Measurements from ENCODE around the gene IL27RA. TPM values are rescaled to one million over a fixed set of nuclear protein-coding genes. Genes with fewer than 3 reads are reported as not detected.

The IL27RA gene
- total and polyA plus RNA-seq, 8 donors, result 0.88 to 8.2 (median 1.9) TPM

DNA sequence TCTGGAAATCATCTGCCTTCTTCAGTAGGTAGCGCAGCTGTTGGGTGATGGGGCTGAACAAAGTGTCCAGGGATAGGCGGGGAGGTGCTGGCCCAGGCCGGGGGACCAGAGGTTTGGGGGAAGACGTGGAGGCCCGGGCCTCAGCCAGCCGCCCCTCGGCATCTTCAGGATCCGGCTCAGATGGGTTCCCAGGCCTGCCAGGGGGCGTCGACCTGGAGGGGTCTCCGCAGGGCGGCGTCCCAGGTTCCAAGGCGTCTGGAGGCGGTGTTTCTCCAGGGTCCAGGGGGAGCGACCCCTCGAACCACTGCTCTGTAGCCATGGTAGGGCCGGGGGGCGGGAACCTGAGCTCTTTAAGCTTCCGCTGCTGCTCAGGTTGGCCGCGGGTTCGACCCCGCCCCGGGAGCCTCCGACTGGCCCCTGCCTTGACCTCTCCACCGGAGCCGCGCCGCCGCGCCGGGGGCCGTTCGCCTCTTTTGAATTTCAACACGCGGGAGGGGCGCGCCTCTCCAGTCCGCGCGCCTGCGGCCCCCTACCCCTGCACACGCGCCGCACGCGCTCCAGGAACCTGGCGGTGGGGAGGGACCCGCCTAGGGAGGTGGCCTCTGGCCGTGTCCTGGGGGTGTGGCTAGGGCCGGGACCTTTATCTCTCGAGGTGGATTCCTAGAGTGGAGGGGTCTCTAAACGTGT lies 53.9 kb downstream of the IL27RA start, which contains the start of gene C19orf67:
Gene C19orf67, minus strand, starts transcription at position 475 of the 687 bp plus-strand sequence. Its CDS starts 156 bp downstream, at position 319.
- DNase-seq (peak in 2 of 6 donors; percentile 47 to 74), FAIRE-seq (no peak), ATAC-seq (no peak)
- Histone ChIP-seq H3K4me1 (peaks cover 0 to 12% (median 0%) of the 10 kb centered on the region in 3 donors), H3K36me3 (no peaks in the 10 kb centered on the region), H3K9me3 (no peaks in the 10 kb centered on the region), H3K4me3 (no peak within 1 kb of the TSS), H3K27ac (no peak within 1 kb of the TSS), H3K27me3 (no peaks in the 10 kb centered on the region)
- TF ChIP-seq, protein P1, sequence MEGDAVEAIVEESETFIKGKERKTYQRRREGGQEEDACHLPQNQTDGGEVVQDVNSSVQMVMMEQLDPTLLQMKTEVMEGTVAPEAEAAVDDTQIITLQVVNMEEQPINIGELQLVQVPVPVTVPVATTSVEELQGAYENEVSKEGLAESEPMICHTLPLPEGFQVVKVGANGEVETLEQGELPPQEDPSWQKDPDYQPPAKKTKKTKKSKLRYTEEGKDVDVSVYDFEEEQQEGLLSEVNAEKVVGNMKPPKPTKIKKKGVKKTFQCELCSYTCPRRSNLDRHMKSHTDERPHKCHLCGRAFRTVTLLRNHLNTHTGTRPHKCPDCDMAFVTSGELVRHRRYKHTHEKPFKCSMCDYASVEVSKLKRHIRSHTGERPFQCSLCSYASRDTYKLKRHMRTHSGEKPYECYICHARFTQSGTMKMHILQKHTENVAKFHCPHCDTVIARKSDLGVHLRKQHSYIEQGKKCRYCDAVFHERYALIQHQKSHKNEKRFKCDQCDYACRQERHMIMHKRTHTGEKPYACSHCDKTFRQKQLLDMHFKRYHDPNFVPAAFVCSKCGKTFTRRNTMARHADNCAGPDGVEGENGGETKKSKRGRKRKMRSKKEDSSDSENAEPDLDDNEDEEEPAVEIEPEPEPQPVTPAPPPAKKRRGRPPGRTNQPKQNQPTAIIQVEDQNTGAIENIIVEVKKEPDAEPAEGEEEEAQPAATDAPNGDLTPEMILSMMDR (IDR thresholded peaks at IDR 0.05), result no peak
- intact Hi-C loops (cut with DNase I), result no loop called here
- WGBS, 2 donors, result 40 to 46% methylated on average over 51 to 54 of the region's 54 CpGs

- H3K36me3 ChIP-seq, result no peaks in the 10 kb centered on the region
- FAIRE-seq (no peak), DNase-seq (no peak), ATAC-seq (no peak)
- H3K27ac ChIP-seq, result no peak overlapping the region
- no peak overlapping the region for H3K4me3 ChIP-seq
- WGBS, 2 donors, result 86 to 89% methylated on average over 5 of the region's 5 CpGs
- H3K27me3 ChIP-seq, result no peaks in the 10 kb centered on the region
- intact Hi-C loops (cut with DNase I), result no loop called here
- peaks cover 0 to 11% (median 0%) of the 10 kb centered on the region in 3 donors for H3K4me1 ChIP-seq
- no peaks in the 10 kb centered on the region for H3K9me3 ChIP-seq
- TF ChIP-seq, protein P1 (IDR thresholded peaks at IDR 0.05), result no peak
Observed at GRCh38 chr19:14086098-14086497, 54.5 kb downstream of the IL27RA start.

- no peaks in the 10 kb centered on the region for H3K36me3 ChIP-seq
- no peak for ATAC-seq
- intact Hi-C loops (cut with DNase I), result no loop called here
- H3K27me3 ChIP-seq, result no peaks in the 10 kb centered on the region
- H3K27ac ChIP-seq, result no peak overlapping the region
- peak overlapping the region in 2 of 4 donors; percentile 79 to 90 for H3K4me3 ChIP-seq
- no peaks in the 10 kb centered on the region for H3K9me3 ChIP-seq
- H3K4me1 ChIP-seq, result peaks cover 0 to 3% (median 0%) of the 10 kb centered on the region in 3 donors
- TF ChIP-seq, protein P1 (IDR thresholded peaks at IDR 0.05), result no peak
- DNase-seq, result peak in 1 of 6 donors; percentile 75
- 87 to 91% methylated on average over 30 of the region's 30 CpGs for WGBS, 2 donors
- no peak for FAIRE-seq
Observed at GRCh38 chr19:14088634-14089411, 57.3 kb downstream of the IL27RA start.

GRCh38 chr19:14089412-14089661 lies 57.8 kb downstream of the IL27RA start:
- H3K9me3 ChIP-seq, result no peaks in the 10 kb centered on the region
- peaks cover 0 to 3% (median 0%) of the 10 kb centered on the region in 3 donors for H3K4me1 ChIP-seq
- 17 to 19% methylated on average over 16 of the region's 16 CpGs for WGBS, 2 donors
- TF ChIP-seq, protein P1 (IDR thresholded peaks at IDR 0.05), result no peak
- peak overlapping the region in 1 of 4 donors; percentile 10 for H3K27ac ChIP-seq
- H3K27me3 ChIP-seq, result no peaks in the 10 kb centered on the region
- DNase-seq (no peak), FAIRE-seq (no peak), ATAC-seq (no peak)
- intact Hi-C loops (cut with DNase I), result no loop called here
- no peaks in the 10 kb centered on the region for H3K36me3 ChIP-seq
- H3K4me3 ChIP-seq, result peak overlapping the region; percentile 7 to 90 (median 56)

Measured in pancreas (tissue), 10 donors.